B cell (primary cell): ENCODE measurements around the gene ZNF3. TPM values are rescaled to one million over a fixed set of nuclear protein-coding genes. Genes with fewer than 3 reads are reported as not detected.

ENCODE experiments used
- ATAC-seq: fragments of 200-7000 bp; cut with Tn5 transposase; one replicate; pipeline ENCODE4 v1.10.0; 2021; ENCODE audit warnings: low read depth, mild to moderate bottlenecking, moderate number of reproducible peaks, moderate library complexity
- CTCF ChIA-PET: fragments of 350-600 bp; sonication (Branson Sonifier 250); formaldehyde crosslinking; loops from one replicate; lab custom pipeline; 2021; ENCODE audit warnings: antibody characterized with exemption, inconsistent platforms; lab: Charles Lee
- POLR2A ChIA-PET: fragments of 350-600 bp; sonication (Branson Sonifier 250); formaldehyde crosslinking; loops from one replicate; lab custom pipeline; 2021; ENCODE audit warnings: antibody characterized with exemption; lab: Charles Lee
- DNase-seq: peaks from one replicate; pipeline ENCODE4 v3.0.0; 2013
- H2AFZ ChIP-seq: 2 replicates; pipeline ENCODE4 v1.6.1; 2012; ENCODE audit warnings: mild to moderate bottlenecking, low read depth, low read length; ENCODE audit not compliant: insufficient read depth, poor library complexity, severe bottlenecking
- H3K27ac ChIP-seq, 2 donors: 1 replicate in 1 of 2; 2 replicates in 1 of 2; pipeline ENCODE4 v1.5.1; 2012 to 2013; ENCODE audit warnings: low read length in 2 of 2, mild to moderate bottlenecking in 2 of 2, moderate library complexity in 1 of 2
- H3K27me3 ChIP-seq, 4 experiments: fragments of 200-600 bp in 1 of 4; sonication (generic) in 1 of 4; replicated peaks in 1 of 4; 1 replicate in 2 of 4; 2 replicates in 2 of 4; pipeline versions ENCODE4 v1.6.1 to v1.7.0; 2013 to 2016; ENCODE audit warnings: low read length in 3 of 4, mild to moderate bottlenecking in 2 of 4, mixed read lengths in 1 of 4, moderate library complexity in 1 of 4; ENCODE audit not compliant: insufficient read depth in 4 of 4, control insufficient read depth in 3 of 4; ENCODE audit errors: control extremely low read depth in 1 of 4
- H3K36me3 ChIP-seq, 2 experiments: replicated peaks in 1 of 2; 1 replicate in 1 of 2; 2 replicates in 1 of 2; pipeline versions ENCODE4 v1.6.1 to v1.7.1; 2013; ENCODE audit warnings: low read length in 1 of 2; ENCODE audit not compliant: insufficient read depth in 2 of 2, control insufficient read depth in 1 of 2; ENCODE audit errors: control extremely low read depth in 1 of 2, extremely low read depth in 1 of 2
- H3K4me1 ChIP-seq, 2 donors: fragments of 200-600 bp in 1 of 2; sonication (generic) in 1 of 2; 1 replicate in 1 of 2; 2 replicates in 1 of 2; pipeline versions ENCODE4 v1.5.1 to v1.6.1; 2013 to 2017; ENCODE audit warnings: low read length in 2 of 2; ENCODE audit not compliant: control insufficient read depth in 2 of 2, insufficient read depth in 2 of 2
- H3K4me2 ChIP-seq: replicated peaks from 2 replicates; pipeline ENCODE3; 2012; ENCODE audit warnings: mild to moderate bottlenecking, low read depth, low read length; ENCODE audit not compliant: poor library complexity, severe bottlenecking
- H3K4me3 ChIP-seq, 5 experiments: fragments of 200-600 bp in 1 of 5; sonication (generic) in 1 of 5; 1 replicate in 3 of 5; 2 replicates in 2 of 5; pipeline versions ENCODE4 v1.5.1 to v1.7.0; 2011 to 2016; ENCODE audit warnings: low read length in 4 of 5, mild to moderate bottlenecking in 4 of 5, low read depth in 2 of 5, control low read depth in 1 of 5, moderate library complexity in 1 of 5; ENCODE audit not compliant: insufficient read depth in 1 of 5; ENCODE audit errors: control extremely low read depth in 1 of 5, extremely low read depth in 1 of 5
- H3K79me2 ChIP-seq: fragments of 200-600 bp; sonication (generic); one replicate; pipeline ENCODE4 v1.6.0; 2016; ENCODE audit warnings: low read length; ENCODE audit not compliant: control insufficient read depth, insufficient read depth
- H3K9ac ChIP-seq: fragments of 200-600 bp; sonication (generic); 2 replicates; pipeline ENCODE4 v1.6.1; 2017; ENCODE audit warnings: mild to moderate bottlenecking, low read length, moderate library complexity
- H3K9me3 ChIP-seq, 3 donors: one replicate each; pipeline versions ENCODE4 v1.6.1 to v1.7.1; 2013; ENCODE audit warnings: low read length in 2 of 3; ENCODE audit not compliant: control insufficient read depth in 2 of 3, insufficient read depth in 1 of 3; ENCODE audit errors: control extremely low read depth in 1 of 3
- H4K20me1 ChIP-seq: 2 replicates; pipeline ENCODE4 v1.6.0; 2012; ENCODE audit warnings: mild to moderate bottlenecking, low read length; ENCODE audit not compliant: insufficient read depth, control insufficient read depth, poor library complexity, severe bottlenecking
- H3K27ac Mint-ChIP-seq: one replicate; pipeline ENCODE4 v1.8.0; 2021; ENCODE audit warnings: mixed read lengths
- H3K27me3 Mint-ChIP-seq: one replicate; pipeline ENCODE4 v1.8.0; 2021; ENCODE audit warnings: mixed read lengths
- H3K4me1 Mint-ChIP-seq: one replicate; pipeline ENCODE4 v1.8.0; 2021; ENCODE audit warnings: mixed read lengths
- H3K4me3 Mint-ChIP-seq: one replicate; pipeline ENCODE4 v1.8.0; 2021; ENCODE audit warnings: mixed read lengths
- H3K9me3 Mint-ChIP-seq: one replicate; pipeline ENCODE4 v1.8.0; 2022; ENCODE audit warnings: mixed read lengths; ENCODE audit not compliant: insufficient read depth
- CTCF ChIP-seq: fragments of 200-600 bp; IDR thresholded peaks from one replicate; pipeline ENCODE4 v1.8.0; 2022; ENCODE audit warnings: antibody characterized with exemption, mild to moderate bottlenecking
- EZH2 ChIP-seq: IDR thresholded peaks from 2 replicates; pipeline ENCODE4 v1.6.1; 2012; ENCODE audit warnings: borderline replicate concordance, low read depth, mild to moderate bottlenecking, moderate library complexity, low read length; ENCODE audit not compliant: insufficient read depth, poor library complexity, severe bottlenecking
- WGBS: methylation state at CpG from one replicate; pipeline ENCODE4 v1.1.5; 2013; ENCODE audit warnings: missing lambda C conversion rate; ENCODE audit not compliant: insufficient coverage; 5-methylcytosine and 5-hydroxymethylcytosine counted together
- intact Hi-C: fragments of 100-400 bp; cut with micrococcal nuclease; formaldehyde crosslinking; loops from one replicate; pipeline ENCODE4 v1.10.0; 2022
- polyA plus RNA-seq: library from polyadenylated mRNA; depleted of rRNA; stranded (reverse); fragments of >200 nt; gene quantifications from 2 replicates; pipeline ENCODE4 v1.2.3, GENCODE V29; 2012
- total RNA-seq, 2 donors: library from RNA; stranded (reverse); fragments of 120-200 nt in 1 of 2; gene quantifications; 1 replicate in 1 of 2; 2 replicates in 1 of 2; pipeline versions ENCODE4 v1.2.3 to v1.2.4, GENCODE V29; 2013 to 2022

Gene ZNF3
- total and polyA plus RNA-seq, 2 donors (not counting 1 experiment from before 2014, with no cell fraction given), result 19.2 to 44.8 TPM

GRCh38 chr7:100072462-100072861 is 9.1 kb downstream of the ZNF3 start:
- H3K4me3 ChIP-seq, result no peak overlapping the region
- ATAC-seq, result no peak
- H4K20me1 ChIP-seq, result peaks cover 9% of the 10 kb centered on the region
- DNase-seq, result no peak
- no peak overlapping the region for H3K4me2 ChIP-seq
- H3K27ac Mint-ChIP-seq, result no peak overlapping the region
- no peaks in the 10 kb centered on the region for H3K27me3 Mint-ChIP-seq
- POLR2A ChIA-PET, result interaction anchor here (0.8 kb wide), 1 partner anchor 57 kb away, joined by 5 read pairs; the partner anchor contains the start of gene ZKSCAN1
- no peaks in the 10 kb centered on the region for H3K79me2 ChIP-seq
- no peak overlapping the region for H2AFZ ChIP-seq
- H3K9me3 Mint-ChIP-seq, result peaks cover 14% of the 10 kb centered on the region
- peaks cover 2% of the 10 kb centered on the region for H3K4me1 Mint-ChIP-seq
- H3K27ac ChIP-seq, result no peak overlapping the region
- TF ChIP-seq EZH2, result no peak
- no peak for TF ChIP-seq CTCF
- H3K27me3 ChIP-seq, result no peaks in the 10 kb centered on the region
- WGBS, result 99% methylated on average over 10 of the region's 10 CpGs
- intact Hi-C loops, result no loop called here
- H3K9me3 ChIP-seq, result peaks cover 1 to 47% (median 26%) of the 10 kb centered on the region in 3 donors
- H3K4me3 Mint-ChIP-seq, result no peak overlapping the region
- CTCF ChIA-PET, result interaction anchor here (1.0 to 1.6 kb wide), 2 partner anchors 14 to 46 kb away, joined by 3 to 4 read pairs; no protein-coding TSS in a partner anchor
- H3K36me3 ChIP-seq, result peaks cover 26 to 72% of the 10 kb centered on the region in 2 experiments
- H3K9ac ChIP-seq, result no peak overlapping the region
- H3K4me1 ChIP-seq, result no peaks in the 10 kb centered on the region

DNA sequence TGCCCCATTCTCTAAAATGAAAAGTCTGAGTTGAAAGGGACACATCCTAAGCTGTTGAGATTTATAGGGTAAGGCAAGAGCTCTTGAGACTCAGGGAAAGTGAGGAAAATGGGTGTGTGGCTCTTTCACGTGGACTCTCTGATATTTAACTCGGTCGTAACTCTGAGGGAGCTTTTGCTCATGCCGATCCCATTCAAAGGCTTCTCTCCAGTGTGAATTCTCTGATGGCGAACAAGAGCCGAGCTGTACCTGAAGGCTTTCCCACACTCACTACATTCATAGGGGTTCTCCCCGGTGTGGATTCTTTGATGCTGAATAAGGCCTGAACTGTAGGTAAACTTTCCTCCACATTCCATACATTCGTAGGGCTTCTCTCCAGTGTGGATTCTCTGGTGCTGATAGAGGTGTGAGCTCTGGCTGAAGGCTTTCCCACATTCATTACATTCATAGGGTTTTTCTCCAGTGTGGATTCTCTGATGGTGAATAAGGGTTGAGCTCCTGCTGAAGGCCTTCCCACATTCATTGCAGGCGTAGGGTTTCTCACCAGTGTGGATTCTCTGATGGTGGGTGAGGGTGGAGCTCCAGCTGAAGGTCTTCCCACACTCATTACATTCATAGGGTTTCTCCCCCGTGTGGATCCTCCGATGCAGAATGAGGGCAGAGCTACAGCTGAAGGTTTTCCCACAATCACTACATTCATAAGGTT is 10.4 kb downstream of the ZNF3 start:
- no peak overlapping the region for H3K27ac ChIP-seq
- H3K4me3 Mint-ChIP-seq, result no peak overlapping the region
- TF ChIP-seq EZH2 (no peak), CTCF (no peak)
- WGBS, result 96% methylated on average over 5 of the region's 11 CpGs
- no peaks in the 10 kb centered on the region for H4K20me1 ChIP-seq
- no peak overlapping the region for H3K4me3 ChIP-seq
- no peak overlapping the region for H2AFZ ChIP-seq
- no peaks in the 10 kb centered on the region for H3K4me1 Mint-ChIP-seq
- peaks cover 24 to 63% of the 10 kb centered on the region in 2 experiments for H3K36me3 ChIP-seq
- ChIA-PET CTCF (interaction anchor here (0.5 to 1.6 kb wide), 2 partner anchors 13 to 462 kb away, joined by 3 to 4 read pairs; no protein-coding TSS in a partner anchor), POLR2A (interaction anchor here (0.8 kb wide), 1 partner anchor 56 kb away, joined by 5 read pairs; the partner anchor contains the start of gene ZKSCAN1)
- no peaks in the 10 kb centered on the region for H3K27me3 ChIP-seq
- ATAC-seq (no peak), DNase-seq (no peak)
- no peak overlapping the region for H3K9ac ChIP-seq
- no peak overlapping the region for H3K27ac Mint-ChIP-seq
- H3K4me1 ChIP-seq, result no peaks in the 10 kb centered on the region
- H3K9me3 ChIP-seq, result peaks cover 1 to 47% (median 26%) of the 10 kb centered on the region in 3 donors
- intact Hi-C loops, result no loop called here
- H3K79me2 ChIP-seq, result no peaks in the 10 kb centered on the region
- H3K9me3 Mint-ChIP-seq, result peaks cover 14% of the 10 kb centered on the region
- no peak overlapping the region for H3K4me2 ChIP-seq
- no peaks in the 10 kb centered on the region for H3K27me3 Mint-ChIP-seq
